ENCODE measurements around the gene SMIM41.

The SMIM41 gene

DNA sequence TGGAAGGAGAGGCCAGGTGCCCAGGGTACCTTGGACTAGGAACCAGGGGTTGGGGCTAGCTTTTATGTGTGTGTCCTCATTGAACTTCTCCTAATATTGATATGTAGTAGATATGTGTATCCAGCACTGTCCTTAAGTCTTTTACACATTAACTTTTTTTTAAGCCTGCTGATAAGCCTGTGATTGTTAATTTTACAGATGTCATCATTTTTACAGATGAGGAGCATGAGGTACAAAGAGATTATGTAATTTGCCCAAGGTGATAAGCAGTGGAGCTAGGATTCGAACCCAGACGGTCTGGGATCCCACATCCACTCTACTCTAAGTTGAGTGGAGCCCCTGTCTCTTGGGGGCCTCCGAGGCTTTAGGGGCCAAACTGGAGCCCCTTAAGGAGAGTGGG is 38.5 kb upstream of the SMIM41 start:
- no peak for TF ChIP-seq FOXP2 (optimal IDR thresholded peaks at IDR 0.05; ENCODE audit: borderline replicate concordance, extremely low read depth, extremely low read length, insufficient read depth)
- TF ChIP-seq, protein P1, sequence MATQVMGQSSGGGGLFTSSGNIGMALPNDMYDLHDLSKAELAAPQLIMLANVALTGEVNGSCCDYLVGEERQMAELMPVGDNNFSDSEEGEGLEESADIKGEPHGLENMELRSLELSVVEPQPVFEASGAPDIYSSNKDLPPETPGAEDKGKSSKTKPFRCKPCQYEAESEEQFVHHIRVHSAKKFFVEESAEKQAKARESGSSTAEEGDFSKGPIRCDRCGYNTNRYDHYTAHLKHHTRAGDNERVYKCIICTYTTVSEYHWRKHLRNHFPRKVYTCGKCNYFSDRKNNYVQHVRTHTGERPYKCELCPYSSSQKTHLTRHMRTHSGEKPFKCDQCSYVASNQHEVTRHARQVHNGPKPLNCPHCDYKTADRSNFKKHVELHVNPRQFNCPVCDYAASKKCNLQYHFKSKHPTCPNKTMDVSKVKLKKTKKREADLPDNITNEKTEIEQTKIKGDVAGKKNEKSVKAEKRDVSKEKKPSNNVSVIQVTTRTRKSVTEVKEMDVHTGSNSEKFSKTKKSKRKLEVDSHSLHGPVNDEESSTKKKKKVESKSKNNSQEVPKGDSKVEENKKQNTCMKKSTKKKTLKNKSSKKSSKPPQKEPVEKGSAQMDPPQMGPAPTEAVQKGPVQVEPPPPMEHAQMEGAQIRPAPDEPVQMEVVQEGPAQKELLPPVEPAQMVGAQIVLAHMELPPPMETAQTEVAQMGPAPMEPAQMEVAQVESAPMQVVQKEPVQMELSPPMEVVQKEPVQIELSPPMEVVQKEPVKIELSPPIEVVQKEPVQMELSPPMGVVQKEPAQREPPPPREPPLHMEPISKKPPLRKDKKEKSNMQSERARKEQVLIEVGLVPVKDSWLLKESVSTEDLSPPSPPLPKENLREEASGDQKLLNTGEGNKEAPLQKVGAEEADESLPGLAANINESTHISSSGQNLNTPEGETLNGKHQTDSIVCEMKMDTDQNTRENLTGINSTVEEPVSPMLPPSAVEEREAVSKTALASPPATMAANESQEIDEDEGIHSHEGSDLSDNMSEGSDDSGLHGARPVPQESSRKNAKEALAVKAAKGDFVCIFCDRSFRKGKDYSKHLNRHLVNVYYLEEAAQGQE (IDR thresholded peaks at IDR 0.05; ENCODE audit: insufficient read depth in 1 of 2, low read depth in 2 of 2, low read length in 2 of 2): no peak
- no peak for TF ChIP-seq POLR2AphosphoS5 (IDR thresholded peaks at IDR 0.05; ENCODE audit: low read depth, low read length)
- no peak for TF ChIP-seq TAF1 (IDR thresholded peaks at IDR 0.05; ENCODE audit: borderline replicate concordance, insufficient read depth, low read length)
- TF ChIP-seq SIN3A (IDR thresholded peaks at IDR 0.05; ENCODE audit: borderline replicate concordance, insufficient read depth, low read length): no peak

DNA sequence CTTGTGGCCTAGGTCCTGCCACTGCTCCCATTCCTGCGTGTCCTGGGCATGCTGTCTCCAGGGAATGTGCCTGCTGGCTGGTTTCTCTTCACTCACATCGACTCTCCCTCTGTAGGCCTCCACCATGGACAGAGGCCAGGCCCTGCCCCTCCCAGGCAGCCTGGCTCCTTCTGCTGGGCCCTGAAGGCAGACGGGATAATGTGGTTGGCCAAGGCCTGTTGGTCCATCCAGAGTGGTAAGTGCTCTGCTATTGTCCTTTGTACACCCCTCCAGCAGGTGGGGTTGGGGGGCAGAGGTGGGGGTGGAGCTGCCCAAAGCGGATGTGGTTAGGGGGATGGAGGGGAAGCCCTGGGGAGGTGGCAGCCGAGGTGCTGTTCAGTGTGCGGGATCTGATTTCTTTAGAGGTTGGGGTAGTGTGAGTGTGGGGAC is 37.8 kb upstream of the SMIM41 start:
- TF ChIP-seq POLR2AphosphoS5 (IDR thresholded peaks at IDR 0.05; ENCODE audit: low read depth, low read length) (no peak), TAF1 (IDR thresholded peaks at IDR 0.05; ENCODE audit: borderline replicate concordance, insufficient read depth, low read length) (no peak), FOXP2 (optimal IDR thresholded peaks at IDR 0.05; ENCODE audit: borderline replicate concordance, extremely low read depth, extremely low read length, insufficient read depth) (no peak)
- TF ChIP-seq, protein P1 (IDR thresholded peaks at IDR 0.05; ENCODE audit: insufficient read depth in 1 of 2, low read depth in 2 of 2, low read length in 2 of 2): peak; percentile 88 to 91

DNA sequence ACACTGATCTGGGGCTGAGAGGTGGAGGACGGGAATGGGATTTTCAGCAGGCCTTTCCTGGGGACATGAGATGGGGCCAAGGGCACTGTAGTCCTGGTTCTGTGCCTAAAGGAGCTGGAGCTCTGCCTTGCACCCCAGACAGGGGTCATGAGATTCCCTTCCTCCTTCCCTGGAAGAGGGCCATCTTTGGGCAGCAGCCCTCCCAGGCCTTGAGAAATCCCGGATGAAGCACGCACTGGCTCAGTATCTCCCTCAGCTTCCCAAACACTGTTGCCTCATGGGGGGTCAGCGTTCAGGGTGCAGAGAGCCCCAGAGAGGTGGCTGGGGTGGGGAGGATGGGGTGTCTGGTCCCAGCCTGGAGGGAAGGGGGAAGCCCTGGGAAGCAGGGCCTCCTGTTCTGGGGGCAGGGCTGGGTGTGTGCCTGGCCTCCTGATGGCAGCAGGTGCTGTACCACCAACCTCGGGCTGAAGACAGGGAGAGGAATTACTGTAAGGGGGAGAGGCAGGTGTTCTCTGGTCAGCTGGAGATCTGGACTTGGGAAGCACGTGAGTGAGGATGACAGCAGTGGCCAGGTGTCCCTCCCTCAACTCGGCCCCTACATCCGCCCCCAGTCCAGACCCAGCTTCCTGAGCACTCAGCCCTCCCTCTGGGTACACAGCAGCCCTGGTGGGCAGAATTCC is 36.7 kb upstream of the SMIM41 start:
- no peak for TF ChIP-seq POLR2AphosphoS5 (IDR thresholded peaks at IDR 0.05; ENCODE audit: low read depth, low read length)
- no peak for TF ChIP-seq TAF1 (IDR thresholded peaks at IDR 0.05; ENCODE audit: borderline replicate concordance, insufficient read depth, low read length)
- no peak for TF ChIP-seq SIN3A (IDR thresholded peaks at IDR 0.05; ENCODE audit: borderline replicate concordance, insufficient read depth, low read length)
- no peak for TF ChIP-seq FOXP2 (optimal IDR thresholded peaks at IDR 0.05; ENCODE audit: borderline replicate concordance, extremely low read depth, extremely low read length, insufficient read depth)
- TF ChIP-seq, protein P1 (IDR thresholded peaks at IDR 0.05; ENCODE audit: insufficient read depth in 1 of 2, low read depth in 2 of 2, low read length in 2 of 2): no peak

DNA sequence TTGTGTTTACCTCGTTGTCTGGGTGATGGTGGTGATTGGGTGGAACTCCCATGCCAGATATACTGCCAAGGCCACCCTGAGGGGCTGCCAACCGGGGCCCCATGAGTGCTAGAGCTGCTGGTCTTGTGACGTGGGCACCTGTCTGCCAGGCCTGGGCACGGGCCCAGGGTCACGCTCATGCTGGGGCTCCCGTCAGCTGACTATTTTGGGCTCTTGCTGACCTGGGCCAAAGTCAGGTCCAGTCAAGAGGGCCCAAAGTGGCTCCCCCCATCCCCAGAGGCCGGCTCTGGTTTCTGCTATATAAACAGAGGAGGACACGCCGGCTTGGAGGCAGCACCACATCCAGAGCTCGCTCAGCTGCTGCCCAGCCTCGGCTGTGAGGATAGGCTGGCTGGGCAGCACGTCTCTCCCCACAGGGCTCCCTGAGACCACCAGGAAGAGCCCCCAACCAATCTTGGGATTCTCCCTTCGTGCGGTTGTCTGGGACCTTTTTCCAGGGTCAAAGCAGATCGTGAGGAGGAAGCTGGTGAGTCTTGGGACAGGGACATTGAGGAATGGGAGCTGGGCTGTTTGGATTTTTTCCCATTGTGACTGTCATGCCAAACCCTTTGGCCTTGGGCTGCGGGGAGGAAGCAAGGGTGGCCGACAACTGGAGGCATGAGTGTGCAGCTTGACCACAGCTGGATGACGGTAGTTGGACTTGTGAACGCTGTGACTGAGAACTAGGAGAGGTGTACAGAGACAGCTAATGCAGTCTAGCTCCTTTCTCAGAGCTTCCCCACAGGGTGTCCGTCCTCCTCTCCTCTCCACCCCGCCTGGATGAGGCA is 35.9 kb upstream of the SMIM41 start:
- TF ChIP-seq TAF1 (IDR thresholded peaks at IDR 0.05; ENCODE audit: borderline replicate concordance, insufficient read depth, low read length): no peak
- TF ChIP-seq, protein P1 (IDR thresholded peaks at IDR 0.05; ENCODE audit: insufficient read depth in 1 of 2, low read depth in 2 of 2, low read length in 2 of 2): no peak
- no peak for TF ChIP-seq POLR2AphosphoS5 (IDR thresholded peaks at IDR 0.05; ENCODE audit: low read depth, low read length)
- TF ChIP-seq SIN3A (IDR thresholded peaks at IDR 0.05; ENCODE audit: borderline replicate concordance, insufficient read depth, low read length): no peak
- no peak for TF ChIP-seq FOXP2 (optimal IDR thresholded peaks at IDR 0.05; ENCODE audit: borderline replicate concordance, extremely low read depth, extremely low read length, insufficient read depth)

Data from PFSK-1 (cell line).